ENCODE data around the gene BDH2.

Gene BDH2

DNA sequence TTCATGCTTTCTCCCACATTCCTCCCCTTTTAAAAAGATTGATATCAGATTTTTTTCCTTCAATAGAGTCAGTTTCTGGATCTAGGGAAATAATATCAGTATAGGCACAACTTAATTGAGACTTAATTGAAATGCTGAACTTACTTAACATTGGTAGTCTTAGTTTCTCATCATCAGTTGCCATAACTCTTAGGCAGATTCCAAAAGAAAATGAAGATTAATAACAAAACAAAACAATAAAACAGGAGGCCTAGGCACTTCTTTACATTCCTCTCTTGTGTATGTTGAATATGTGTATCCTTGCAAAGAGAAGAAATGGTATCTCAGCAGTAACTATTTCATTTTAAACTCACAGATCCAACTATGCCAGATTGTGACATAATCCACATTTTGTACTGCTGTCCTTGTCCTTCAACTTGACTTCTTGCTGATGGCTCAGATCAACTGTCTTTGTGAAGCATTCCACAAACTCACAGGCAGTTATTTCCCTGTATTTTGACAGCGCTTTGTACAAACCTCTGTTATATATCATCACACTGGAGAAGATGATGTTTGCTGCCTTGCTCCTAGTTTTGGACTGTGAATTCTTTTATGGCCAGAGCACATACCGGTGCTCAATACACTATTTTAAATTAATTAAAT, 14.0 kb downstream of the BDH2 start:
- DNase-seq (ENCODE audit: low spot score): no peak

DNA sequence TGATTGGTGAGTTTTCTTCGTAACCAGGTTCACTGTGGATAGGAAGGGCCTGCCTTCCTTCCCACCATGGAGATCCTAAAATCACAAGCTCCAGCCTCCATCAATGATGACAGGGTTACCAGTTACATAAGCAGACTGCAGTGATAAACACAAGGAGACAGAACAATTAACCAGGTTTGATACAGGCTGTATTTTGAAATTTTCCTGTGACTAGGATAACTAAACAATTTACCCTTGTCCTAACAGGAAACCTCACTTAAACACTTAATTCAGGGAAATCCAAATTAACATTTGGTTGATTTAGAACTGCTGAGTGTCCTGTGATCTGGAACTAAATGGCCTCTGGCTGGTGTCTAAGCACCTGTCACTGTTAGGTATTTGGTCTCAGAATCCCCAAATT, 20.0 kb downstream of the BDH2 start:
- no peak for DNase-seq (ENCODE audit: low spot score)

DNA sequence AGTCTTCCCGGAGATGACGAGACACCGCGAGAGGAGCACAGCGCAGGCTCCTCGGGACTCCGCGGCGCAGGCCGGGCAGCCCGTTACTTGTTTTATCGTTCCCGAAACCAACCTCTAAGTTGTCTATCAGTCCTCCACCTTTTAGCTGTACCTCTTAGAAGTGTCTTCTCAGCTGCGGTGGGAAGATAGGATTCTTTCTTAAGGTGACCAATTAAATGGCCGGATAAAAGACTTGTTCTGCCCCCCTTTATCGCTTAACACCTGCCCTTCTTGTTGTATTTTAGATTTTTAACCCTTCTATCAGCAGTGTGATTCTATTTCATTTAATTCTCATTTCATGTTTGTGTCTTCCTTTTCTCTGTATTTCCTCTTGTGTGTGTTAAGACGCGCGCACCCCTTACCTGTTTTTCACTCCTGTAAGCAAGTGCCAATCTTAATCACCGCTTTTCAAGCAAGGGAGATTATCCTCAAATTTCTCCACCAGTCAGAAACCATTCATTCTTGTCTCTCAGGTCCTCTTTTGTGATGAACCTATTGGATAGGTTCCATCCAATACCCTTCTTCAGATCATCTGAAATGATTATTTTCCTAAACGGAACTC, 22.8 kb downstream of the BDH2 start, which contains the start of gene SLC9B2:
SLC9B2 (minus strand) TSS at position 15 of the 601 bp plus-strand sequence. CDS start 9,211 bp downstream, outside the sequence.
- DNase-seq (ENCODE audit: low spot score): no peak

DNA sequence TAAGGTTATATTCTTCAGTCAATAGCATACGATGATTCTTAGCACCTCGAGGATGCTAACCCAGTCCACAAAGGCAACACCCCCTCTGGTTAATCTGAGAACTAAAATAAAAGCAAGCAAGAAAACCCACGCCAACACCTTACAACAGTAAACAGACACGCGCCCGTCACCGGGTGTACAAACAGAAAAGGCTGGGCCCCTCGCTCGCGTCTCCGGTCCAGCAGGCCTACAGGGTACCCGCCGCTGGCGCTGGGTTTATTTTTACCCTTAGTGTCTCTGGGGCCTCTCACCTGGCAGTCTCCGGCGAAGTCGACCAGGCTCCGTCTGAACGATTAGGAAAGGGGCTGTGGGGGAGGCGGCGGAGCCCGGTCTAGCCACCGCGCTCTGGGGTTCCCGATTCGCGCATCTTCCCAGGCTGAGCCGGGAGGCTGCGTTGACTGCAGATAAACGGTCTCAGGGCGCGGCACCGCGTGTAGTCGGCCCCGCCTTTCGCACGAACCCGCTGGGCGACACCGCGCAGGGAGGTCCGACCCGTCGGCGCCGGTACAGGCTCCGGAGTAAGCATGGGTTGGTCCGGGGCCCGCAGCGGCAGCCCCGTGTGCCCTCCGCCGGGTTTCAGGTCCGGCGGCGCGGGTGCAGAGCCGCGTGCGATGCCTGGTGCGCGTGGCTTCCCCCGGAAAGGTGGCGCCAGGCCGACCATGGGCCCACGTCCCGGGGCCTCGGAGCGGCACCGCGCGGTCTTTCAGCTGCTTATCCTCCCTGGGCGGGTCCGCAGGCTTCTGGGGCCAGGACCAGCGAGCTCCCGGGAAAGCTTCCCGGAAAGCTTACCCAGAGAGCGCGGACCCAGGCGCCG, 23.5 kb downstream of the BDH2 start:
- DNase-seq (ENCODE audit: low spot score): peak; percentile 41

DNA sequence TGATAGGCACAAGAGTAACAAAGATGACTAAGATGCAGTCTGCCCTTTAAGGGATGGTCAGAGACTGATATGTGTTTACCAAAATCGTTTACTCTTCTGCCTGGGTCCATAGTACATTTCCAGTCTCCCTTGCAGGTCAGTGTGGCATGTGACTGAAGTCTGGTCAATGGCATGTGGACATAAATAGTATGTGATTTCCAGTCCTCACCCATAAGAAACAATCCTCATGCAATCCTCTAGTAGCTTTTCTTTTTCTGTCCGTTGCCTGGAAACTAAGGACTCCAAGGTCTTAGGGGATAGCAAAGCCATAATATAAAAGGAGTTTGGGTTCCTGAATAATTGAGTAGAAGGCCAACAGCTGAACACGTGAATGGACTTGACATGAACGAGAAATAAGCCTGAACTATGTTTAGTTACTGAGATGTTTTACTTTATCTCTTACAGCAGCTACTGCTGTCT, 24.2 kb downstream of the BDH2 start:
- peak; percentile 24 for DNase-seq (ENCODE audit: low spot score)

DNA sequence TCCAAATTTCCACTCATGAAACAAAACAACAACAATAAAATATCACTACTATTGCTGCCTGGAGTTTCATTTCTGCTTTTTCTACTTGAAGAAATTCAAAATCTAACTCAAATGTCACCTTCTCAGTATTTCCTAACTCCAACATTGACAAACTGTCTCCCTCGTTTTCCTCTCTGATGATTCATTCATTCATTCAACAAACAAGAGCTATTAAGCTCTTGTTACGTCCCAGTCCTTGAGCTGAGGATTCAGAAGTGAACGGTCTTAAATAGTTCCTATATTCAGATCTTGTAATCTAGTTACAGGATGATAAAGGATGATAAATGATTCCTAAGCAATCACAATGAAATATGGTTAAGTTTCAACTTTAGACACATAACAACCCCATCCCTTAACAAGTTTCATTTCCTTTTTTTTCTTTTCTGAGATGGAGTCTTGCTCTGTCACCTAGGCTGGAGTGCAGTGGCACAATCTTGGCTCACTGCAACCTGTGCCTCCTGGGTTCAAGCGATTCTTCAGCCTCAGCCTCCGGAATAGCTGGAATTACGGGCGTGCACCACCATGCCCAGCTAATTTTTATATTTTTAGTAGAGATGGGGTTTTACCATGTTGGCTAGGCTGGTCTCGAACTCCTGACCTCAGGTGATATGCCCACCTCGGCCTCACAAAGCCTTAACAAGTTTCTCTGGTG, 24.7 kb downstream of the BDH2 start:
- DNase-seq (ENCODE audit: low spot score): no peak

DNA sequence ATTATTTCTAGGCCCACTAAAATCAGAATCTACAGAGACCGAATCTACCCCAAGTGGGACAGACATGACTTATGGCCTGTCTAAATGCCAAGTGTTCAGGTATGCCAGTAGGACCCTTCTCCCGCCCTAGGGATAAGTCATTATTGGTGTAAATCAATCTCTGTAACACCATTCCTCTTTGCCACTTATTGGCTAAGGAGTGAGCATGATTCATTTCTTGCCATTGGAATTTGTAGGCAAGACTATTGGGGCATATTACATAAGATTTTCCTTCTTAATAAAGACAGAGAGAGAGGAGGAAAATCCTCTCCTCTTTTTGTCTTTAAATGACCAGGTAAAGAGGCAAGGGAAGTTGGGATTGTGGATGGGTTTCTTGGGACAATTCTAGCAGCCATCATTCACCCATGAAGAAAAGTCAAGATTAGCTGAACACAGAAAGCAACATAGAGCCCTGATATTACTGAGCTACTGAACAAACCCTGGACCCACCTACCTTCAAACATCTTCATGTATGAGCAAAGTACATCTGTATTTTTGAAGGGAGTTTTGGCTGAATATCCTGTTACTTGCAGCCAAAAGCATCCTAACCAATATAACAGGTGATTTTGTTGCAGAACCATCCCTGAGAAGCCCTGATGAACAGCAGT, 25.7 kb downstream of the BDH2 start:
- no peak for DNase-seq (ENCODE audit: low spot score)

DNA sequence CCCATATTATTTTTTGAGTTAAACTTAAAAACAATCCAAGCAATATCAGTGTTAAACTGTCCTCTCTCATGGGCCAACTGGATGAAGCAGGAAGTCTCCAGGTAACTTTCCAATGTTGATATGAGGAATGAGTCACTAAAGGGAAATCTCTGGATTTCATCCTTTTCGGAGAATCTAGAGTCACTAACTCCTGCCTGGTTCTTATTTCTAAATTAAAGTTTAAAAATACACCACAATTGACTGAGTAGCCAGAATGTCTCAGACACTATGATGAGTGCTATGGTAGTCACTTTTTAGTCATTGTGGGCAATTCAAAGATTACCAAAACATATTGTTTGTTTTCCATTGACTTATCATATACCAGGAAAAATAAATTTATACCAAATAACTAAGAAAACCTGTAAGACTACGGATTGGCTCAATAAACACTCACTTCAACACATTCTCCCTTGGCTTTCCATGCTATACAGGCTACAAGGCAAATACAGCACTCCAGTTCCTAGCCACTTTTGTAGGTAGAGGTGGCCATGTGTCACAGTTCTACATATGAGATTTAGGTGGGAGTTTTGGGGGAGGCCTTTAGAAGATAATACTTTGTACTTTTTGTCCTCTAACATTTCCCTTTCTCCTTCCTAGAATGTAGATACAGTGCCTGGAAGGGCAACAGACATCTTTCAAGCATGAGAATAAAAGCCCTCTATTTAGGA, 31.6 kb downstream of the BDH2 start:
- no peak for DNase-seq (ENCODE audit: low spot score)

DNA sequence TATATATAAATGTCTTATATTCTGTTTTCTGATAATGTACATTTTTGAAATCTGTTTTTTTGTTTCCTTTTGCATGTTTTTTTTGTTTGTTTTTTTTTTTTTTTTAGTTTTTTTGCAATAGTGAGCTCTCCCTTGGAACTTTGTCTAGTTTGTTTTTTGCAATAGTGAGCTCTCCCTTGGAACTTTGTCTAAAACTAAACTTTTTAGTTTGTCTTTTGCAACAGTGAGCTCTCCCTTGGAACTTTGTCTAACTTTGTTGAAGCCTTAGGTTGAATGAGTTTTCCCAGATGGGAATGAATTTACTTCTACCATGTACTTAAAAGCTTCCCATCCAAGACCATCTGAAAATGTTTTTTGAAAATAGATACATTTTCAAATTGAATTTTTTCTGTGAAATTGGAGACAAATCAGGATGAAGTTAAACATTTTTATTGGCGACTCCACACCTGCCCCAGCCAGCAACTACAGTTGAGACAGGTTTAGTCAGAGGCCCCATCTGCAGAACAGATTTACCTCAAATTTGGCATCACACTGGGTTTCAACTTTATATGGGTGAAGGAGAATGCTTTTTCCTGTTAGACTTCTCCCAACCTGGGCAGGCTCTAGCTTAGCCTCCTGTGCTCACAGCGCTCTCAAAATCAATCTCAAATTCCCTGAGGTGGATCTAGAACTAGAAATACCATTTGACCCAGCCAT, 39.0 kb downstream of the BDH2 start:
- no peak for DNase-seq (ENCODE audit: low spot score)

DNA sequence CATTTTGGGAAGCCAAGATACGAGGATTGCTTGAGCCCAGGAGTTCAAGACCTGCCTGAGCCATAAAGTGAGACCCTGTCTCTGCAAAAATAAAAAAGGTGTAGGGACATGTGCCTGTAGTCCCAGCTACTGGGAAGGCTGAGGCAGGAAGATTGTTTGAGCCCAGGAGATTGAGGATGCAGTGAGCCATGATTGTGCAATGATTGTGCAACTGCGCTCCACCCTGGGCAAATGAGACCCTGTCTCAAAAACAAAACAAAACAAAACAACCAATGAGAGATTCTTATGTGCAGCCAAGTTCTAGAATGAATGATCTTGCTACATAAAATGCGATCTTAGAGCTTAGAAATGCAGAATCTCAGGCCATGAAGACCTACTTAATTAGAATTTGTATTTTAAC, 45.6 kb downstream of the BDH2 start:
- no peak for DNase-seq (ENCODE audit: low spot score)

DNA sequence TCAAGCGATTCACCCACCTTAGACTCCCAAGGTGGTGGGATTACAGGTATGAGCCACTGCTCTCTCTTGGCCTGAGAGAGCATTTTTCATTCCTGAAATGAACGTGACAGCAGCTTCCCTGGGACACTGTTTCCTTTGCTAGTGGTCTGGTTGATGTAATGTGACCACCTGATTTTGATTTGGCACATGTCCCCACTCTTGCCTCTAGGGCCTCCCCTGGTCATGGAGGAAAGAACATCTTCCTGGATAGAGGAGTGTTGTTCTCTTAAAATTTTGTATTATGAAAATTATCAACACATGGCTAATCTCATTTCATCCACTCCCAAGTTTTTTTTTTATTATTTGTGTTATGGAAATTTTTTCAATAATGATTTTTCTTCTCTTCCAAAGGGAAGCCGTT, 46.9 kb downstream of the BDH2 start:
- DNase-seq (ENCODE audit: low spot score): no peak

DNA sequence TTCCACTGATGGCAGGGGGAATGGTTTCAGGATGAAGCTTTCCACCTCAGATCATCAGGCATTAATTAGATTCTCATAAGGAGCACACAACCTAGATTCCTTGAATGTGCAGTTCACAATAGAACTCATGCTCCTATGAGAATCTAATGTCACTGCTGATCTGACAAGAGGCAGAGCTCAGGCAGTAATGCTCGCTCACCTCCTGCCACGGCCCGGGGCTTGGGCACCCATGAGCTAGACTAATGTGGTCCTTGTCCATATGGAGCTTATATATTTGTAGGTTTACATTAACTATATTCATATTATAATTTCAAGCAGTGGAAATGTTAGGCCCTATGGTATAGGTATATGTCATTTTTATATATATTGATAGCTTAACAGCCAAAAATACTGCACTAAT, 47.5 kb downstream of the BDH2 start:
- DNase-seq (ENCODE audit: low spot score): no peak

DNA sequence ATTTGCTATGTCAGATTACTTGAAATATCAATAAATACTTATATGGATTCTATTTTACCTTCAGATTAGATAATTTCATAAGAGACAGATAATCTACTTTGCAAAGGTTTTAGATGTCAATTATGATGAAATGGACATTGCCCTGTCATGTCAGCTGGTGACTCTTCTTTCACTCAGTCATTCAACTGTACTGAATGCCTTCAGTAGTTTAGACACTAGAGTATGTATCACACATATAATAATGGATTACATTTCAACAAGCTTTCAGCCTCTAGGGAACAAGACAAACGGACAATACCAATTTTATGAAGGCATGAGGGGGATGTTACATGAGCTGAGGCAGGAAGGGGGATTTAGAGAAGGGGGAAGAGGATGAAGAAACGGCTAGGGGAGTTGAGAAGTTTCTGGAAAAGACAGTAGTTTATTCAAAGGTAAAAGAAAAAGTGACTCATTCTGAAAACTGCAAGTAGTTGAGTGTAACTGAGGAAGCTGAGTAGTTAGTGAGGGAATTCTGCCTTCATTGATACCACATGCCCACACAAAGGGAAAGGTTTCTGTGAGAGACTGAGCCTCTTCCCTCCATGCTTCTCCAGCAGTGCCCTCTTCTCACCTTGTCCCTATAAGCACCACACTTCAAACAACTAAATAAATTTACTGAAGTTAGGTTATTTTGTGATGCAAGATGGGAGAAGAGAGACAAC, 48.7 kb downstream of the BDH2 start:
- DNase-seq (ENCODE audit: low spot score): no peak

DNA sequence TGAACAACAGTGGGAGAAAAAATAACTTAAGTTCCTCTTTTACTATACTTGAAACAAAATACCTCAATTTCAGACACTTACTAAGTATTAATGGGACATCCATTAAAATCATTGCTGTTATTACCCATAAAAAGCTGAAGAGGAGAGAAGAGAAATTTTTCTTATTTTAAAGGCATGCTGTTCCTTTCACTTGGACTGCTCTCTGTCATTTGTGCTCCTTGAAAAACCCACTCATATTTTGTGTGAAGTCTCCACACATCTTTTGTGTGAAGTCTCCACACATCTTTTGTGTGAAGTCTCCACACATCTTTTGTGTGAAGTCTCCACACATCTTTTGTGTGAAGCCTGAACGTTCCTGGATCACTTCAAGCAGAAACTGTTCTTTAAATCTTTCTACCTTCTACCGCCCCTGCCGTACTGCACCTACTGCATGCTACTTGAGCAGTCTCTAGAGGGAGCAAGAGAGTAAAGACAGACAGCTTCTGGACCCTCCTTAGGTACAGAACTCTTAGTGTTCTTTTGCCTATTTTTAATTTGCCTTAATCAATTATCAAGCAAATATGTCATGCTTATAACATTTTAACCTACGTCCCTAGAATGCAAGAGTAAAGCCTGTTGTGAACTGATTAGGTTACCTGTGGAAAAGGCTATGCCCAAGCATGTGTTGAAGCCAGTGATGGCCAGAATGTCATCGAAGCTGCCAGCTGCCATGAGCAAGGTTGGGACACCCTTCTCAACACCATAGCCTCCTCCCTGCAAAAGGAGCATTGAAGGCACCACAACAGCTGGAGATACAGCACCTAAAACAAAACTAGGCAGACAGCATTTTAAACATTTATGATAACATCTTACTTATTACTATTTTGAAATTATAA, 53.0 kb downstream of the BDH2 start:
- peak; percentile 39 for DNase-seq (ENCODE audit: low spot score)

DNA sequence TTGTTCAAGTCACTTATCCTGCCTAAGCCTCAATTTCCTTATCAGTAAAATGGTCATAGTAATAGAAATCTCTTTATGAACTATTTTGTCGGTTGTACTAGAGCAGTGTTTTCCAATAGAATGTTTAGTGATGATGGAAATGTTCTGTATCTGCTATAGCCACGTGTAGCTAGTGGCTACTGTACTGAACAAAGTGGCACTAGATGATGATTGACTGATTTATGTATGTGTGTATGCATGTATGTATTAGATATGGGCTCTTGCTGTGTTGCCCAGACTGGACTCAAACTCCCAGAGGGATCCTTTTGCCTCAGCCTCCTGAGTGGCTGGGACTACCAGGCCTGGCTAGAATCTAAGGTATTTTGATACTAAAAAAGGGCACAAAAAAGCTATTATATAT, 55.5 kb downstream of the BDH2 start:
- DNase-seq (ENCODE audit: low spot score): no peak

DNA sequence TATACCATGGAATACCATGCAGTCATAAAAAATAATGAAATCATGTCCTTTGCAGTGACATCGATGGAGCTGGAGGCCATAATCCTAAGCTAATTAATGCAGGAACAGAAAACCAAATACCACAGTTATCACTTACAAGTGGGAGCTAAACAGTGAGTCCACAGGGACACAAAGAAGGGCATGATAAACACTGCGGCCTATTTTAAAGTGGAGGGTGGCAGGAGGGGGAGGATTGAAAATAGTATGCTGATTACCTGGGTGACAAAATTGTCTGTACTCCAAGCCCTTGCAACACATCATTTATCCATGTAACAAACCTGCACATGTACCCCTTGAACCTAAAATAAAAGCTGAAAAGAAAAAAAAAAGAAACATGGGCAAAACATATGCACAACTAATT, 63.5 kb downstream of the BDH2 start:
- DNase-seq (ENCODE audit: low spot score): no peak

DNA sequence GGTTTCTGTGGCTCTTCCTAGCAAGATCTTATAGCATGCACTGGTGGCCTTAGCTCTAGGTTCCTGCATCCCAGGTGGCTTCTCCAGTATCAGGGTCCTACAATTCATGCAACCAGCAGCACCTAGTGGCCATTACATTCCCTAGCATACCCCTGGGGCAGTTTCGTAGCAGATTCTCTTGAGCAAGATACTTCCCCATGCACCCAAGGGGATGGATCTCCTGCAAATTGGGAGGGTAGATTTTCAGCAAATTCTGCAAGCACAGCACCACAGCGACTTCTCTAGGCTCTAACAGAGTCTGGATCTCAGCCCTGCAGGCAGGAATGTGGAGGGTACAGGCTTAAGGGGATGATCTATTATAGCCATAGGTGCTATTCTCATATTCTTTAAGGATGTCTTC, 67.1 kb downstream of the BDH2 start:
- no peak for DNase-seq (ENCODE audit: low spot score)

DNA sequence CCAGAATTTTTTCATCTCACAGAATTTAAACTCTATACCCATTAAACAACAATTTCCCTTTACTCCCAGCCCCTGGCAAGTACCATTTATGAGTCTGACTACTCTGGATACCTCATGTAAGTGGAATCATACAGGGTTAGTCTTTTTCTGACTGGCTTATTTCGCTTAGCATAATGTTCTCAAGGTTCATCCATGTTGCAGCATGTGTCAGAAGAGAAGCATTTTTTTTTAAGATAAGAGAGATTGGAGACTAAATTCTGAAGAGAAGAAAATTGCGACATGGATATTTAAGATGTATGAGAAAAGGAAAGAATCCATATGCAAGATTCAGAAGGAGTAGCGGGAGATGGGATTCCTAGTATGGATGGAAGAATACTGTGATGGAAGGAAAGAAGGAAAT, 68.8 kb downstream of the BDH2 start:
- no peak for DNase-seq (ENCODE audit: low spot score)

DNA sequence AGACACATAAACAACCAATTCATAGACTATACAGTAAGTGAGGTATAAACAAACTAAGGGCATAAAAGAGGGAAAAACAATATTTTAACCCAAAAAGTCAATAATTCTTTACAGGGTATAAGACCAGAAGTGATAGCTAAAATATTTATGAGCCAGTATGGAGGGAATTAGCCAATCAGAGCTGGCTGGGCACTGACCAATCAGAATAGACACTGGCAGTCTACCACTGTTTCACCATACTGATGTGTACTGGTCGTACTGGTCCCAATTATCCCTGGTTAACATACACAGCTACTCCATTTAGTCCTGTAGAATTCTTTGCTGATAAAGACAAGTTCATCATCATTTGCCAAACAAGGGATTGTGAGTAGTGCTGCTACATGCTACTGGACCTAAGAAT, 70.3 kb downstream of the BDH2 start:
- no peak for DNase-seq (ENCODE audit: low spot score)
